GM12864 (cell line): ENCODE measurements around the gene VSTM1.

Experiments
- DNase-seq: peaks from one replicate; pipeline ENCODE4 v3.0.0-alpha.2; 2011; ENCODE audit warnings: low read depth
- H3K4me3 ChIP-seq: 2 replicates; pipeline ENCODE4 v1.5.1; 2011; ENCODE audit warnings: mild to moderate bottlenecking, low read depth, low read length, control low read depth
- CTCF ChIP-seq: IDR thresholded peaks from 2 replicates; pipeline ENCODE4 v1.5.1; 2011; ENCODE audit warnings: low read depth, mild to moderate bottlenecking, moderate library complexity, low read length, control low read depth, inconsistent platforms; ENCODE audit errors: missing control alignments

Gene VSTM1

GRCh38 chr19:54035215-54036178 is 28.2 kb downstream of the VSTM1 start:
- no peak for DNase-seq
- no peak overlapping the region for H3K4me3 ChIP-seq
- no peak for TF ChIP-seq CTCF

- no peak for DNase-seq
- H3K4me3 ChIP-seq, result no peak overlapping the region
- peak; percentile 12 for TF ChIP-seq CTCF
Measured at GRCh38 chr19:54030895-54031586, 32.7 kb downstream of the VSTM1 start.

- peak; percentile 10 for DNase-seq
- no peak overlapping the region for H3K4me3 ChIP-seq
- peak; percentile 73 for TF ChIP-seq CTCF
Measured at GRCh38 chr19:54029930-54030490, 33.7 kb downstream of the VSTM1 start.

- no peak for DNase-seq
- no peak overlapping the region for H3K4me3 ChIP-seq
- TF ChIP-seq CTCF, result no peak
Measured at GRCh38 chr19:54029301-54029700, 34.4 kb downstream of the VSTM1 start.

GRCh38 chr19:54026656-54027055 is 37.0 kb downstream of the VSTM1 start:
- no peak for DNase-seq
- H3K4me3 ChIP-seq, result no peak overlapping the region
- TF ChIP-seq CTCF, result no peak

- no peak for DNase-seq
- H3K4me3 ChIP-seq, result no peak overlapping the region
- no peak for TF ChIP-seq CTCF
Measured at GRCh38 chr19:54024660-54025059, 39.0 kb downstream of the VSTM1 start.
